ENCODE results near the gene CFAP299.

GRCh38 chr4:80424225-80424581 lies 88.7 kb downstream of the CFAP299 start:
- TF ChIP-seq, protein P1, sequence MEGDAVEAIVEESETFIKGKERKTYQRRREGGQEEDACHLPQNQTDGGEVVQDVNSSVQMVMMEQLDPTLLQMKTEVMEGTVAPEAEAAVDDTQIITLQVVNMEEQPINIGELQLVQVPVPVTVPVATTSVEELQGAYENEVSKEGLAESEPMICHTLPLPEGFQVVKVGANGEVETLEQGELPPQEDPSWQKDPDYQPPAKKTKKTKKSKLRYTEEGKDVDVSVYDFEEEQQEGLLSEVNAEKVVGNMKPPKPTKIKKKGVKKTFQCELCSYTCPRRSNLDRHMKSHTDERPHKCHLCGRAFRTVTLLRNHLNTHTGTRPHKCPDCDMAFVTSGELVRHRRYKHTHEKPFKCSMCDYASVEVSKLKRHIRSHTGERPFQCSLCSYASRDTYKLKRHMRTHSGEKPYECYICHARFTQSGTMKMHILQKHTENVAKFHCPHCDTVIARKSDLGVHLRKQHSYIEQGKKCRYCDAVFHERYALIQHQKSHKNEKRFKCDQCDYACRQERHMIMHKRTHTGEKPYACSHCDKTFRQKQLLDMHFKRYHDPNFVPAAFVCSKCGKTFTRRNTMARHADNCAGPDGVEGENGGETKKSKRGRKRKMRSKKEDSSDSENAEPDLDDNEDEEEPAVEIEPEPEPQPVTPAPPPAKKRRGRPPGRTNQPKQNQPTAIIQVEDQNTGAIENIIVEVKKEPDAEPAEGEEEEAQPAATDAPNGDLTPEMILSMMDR (IDR thresholded peaks at IDR 0.05): no peak
- TF ChIP-seq POLR2A (IDR thresholded peaks at IDR 0.05): no peak

All from right lobe of liver (tissue), 4 donors.